Loucy (cell line): ENCODE results near the gene TSPEAR.

Experiments used
- H2AFZ ChIP-seq: fragments of 200-600 bp; sonication (generic); 2 replicates; pipeline ENCODE4 v1.6.0; 2016; ENCODE audit warnings: antibody characterized with exemption, mild to moderate bottlenecking, low read length, moderate library complexity
- H3F3A ChIP-seq: fragments of 200-600 bp; 2 replicates; pipeline ENCODE4 v1.6.0; 2016; ENCODE audit warnings: antibody characterized with exemption, low read depth, mild to moderate bottlenecking
- H3K27me3 ChIP-seq: fragments of 200-600 bp; sonication (generic); 2 replicates; pipeline ENCODE4 v1.6.1; 2014; ENCODE audit warnings: low read length, mild to moderate bottlenecking; ENCODE audit not compliant: insufficient read depth, poor library complexity, severe bottlenecking
- H3K36me3 ChIP-seq: fragments of 200-600 bp; sonication (generic); 2 replicates; pipeline ENCODE4 v1.6.1; 2016; ENCODE audit warnings: low read length; ENCODE audit not compliant: insufficient read depth
- H3K4me1 ChIP-seq: fragments of 200-600 bp; sonication (generic); 2 replicates; pipeline ENCODE4 v1.5.1; 2014; ENCODE audit warnings: low read length, mild to moderate bottlenecking; ENCODE audit not compliant: insufficient read depth, poor library complexity, severe bottlenecking
- H3K4me2 ChIP-seq: fragments of 200-600 bp; sonication (generic); 2 replicates; pipeline ENCODE4 v1.6.0; 2014; ENCODE audit warnings: antibody characterized with exemption, low read length, low read depth, mild to moderate bottlenecking; ENCODE audit not compliant: poor library complexity, severe bottlenecking
- H3K4me3 ChIP-seq: fragments of 200-600 bp; sonication (generic); 2 replicates; pipeline ENCODE4 v1.5.1; 2014; ENCODE audit warnings: low read length, mild to moderate bottlenecking, mixed read lengths; ENCODE audit not compliant: poor library complexity, severe bottlenecking
- H3K79me2 ChIP-seq: fragments of 200-600 bp; sonication (generic); 2 replicates; pipeline ENCODE4 v1.6.1; 2014; ENCODE audit warnings: low read length; ENCODE audit not compliant: insufficient read depth
- H3K9ac ChIP-seq: fragments of 200-600 bp; sonication (generic); 2 replicates; pipeline ENCODE4 v1.6.0; 2014; ENCODE audit warnings: mild to moderate bottlenecking, low read depth, low read length, moderate library complexity; ENCODE audit not compliant: poor library complexity, severe bottlenecking
- H3K9me2 ChIP-seq: fragments of 200-600 bp; sonication (generic); replicated peaks from 2 replicates; pipeline ENCODE4 v1.6.1; 2016; ENCODE audit warnings: low read depth, low read length, mixed read lengths
- H3K9me3 ChIP-seq: fragments of 200-600 bp; sonication (generic); 2 replicates; pipeline ENCODE4 v1.6.1; 2014; ENCODE audit warnings: mild to moderate bottlenecking, antibody characterized with exemption, low read length, low read depth; ENCODE audit not compliant: insufficient read depth
- H4K20me1 ChIP-seq: fragments of 200-600 bp; sonication (generic); 2 replicates; pipeline ENCODE4 v1.6.0; 2014; ENCODE audit warnings: antibody characterized with exemption, low read length, mild to moderate bottlenecking; ENCODE audit not compliant: insufficient read depth, poor library complexity, severe bottlenecking
- EZH2phosphoT487 ChIP-seq: fragments of 200-600 bp; IDR thresholded peaks from 2 replicates; pipeline ENCODE4 v1.6.1; 2018; ENCODE audit warnings: antibody characterized with exemption, mild to moderate bottlenecking, moderate library complexity, borderline replicate concordance
- TF ChIP-seq, protein P1 (sequence below): fragments of 200-600 bp; sonication (generic); conservative IDR thresholded peaks from 2 replicates; pipeline ENCODE4 v1.5.1; 2014; ENCODE audit warnings: mild to moderate bottlenecking, antibody characterized with exemption, low read length

The TSPEAR gene

DNA sequence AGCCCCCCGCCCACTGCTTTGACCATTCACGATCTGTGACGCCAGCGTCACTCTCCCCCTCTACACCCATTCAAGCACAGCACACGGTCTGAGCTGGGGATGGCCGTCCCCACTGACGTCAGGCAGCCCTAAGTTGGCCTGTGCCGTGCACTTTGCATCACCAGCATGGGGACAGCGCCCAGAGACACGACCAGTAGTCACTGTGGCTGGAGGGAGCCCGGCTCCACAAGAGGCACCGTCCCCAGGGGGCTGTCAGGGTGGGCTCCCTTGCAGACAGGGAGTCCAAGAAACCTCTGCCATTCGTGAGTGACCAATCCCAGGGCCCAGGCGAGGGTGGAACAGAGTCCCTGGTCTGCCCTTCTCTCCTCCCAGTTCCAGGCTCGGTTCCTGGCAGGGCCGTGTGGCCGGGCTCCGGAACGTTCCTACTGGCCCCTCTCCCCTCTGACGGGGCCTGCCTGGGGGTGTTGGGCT lies 97.2 kb downstream of the TSPEAR start:
- Histone ChIP-seq H3K4me3 (no peak overlapping the region), H4K20me1 (no peaks in the 10 kb centered on the region), H3K9me2 (no peaks in the 10 kb centered on the region), H3K4me1 (no peaks in the 10 kb centered on the region), H2AFZ (no peak overlapping the region), H3K36me3 (no peaks in the 10 kb centered on the region), H3K79me2 (no peaks in the 10 kb centered on the region), H3K4me2 (no peak overlapping the region), H3K27me3 (no peaks in the 10 kb centered on the region), H3K9me3 (peaks cover 11% of the 10 kb centered on the region; the same call in 1 of the 2 replicates), H3F3A (no peaks in the 10 kb centered on the region), H3K9ac (no peak overlapping the region)
- no peak for TF ChIP-seq EZH2phosphoT487
- TF ChIP-seq, protein P1, sequence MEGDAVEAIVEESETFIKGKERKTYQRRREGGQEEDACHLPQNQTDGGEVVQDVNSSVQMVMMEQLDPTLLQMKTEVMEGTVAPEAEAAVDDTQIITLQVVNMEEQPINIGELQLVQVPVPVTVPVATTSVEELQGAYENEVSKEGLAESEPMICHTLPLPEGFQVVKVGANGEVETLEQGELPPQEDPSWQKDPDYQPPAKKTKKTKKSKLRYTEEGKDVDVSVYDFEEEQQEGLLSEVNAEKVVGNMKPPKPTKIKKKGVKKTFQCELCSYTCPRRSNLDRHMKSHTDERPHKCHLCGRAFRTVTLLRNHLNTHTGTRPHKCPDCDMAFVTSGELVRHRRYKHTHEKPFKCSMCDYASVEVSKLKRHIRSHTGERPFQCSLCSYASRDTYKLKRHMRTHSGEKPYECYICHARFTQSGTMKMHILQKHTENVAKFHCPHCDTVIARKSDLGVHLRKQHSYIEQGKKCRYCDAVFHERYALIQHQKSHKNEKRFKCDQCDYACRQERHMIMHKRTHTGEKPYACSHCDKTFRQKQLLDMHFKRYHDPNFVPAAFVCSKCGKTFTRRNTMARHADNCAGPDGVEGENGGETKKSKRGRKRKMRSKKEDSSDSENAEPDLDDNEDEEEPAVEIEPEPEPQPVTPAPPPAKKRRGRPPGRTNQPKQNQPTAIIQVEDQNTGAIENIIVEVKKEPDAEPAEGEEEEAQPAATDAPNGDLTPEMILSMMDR = no peak

DNA sequence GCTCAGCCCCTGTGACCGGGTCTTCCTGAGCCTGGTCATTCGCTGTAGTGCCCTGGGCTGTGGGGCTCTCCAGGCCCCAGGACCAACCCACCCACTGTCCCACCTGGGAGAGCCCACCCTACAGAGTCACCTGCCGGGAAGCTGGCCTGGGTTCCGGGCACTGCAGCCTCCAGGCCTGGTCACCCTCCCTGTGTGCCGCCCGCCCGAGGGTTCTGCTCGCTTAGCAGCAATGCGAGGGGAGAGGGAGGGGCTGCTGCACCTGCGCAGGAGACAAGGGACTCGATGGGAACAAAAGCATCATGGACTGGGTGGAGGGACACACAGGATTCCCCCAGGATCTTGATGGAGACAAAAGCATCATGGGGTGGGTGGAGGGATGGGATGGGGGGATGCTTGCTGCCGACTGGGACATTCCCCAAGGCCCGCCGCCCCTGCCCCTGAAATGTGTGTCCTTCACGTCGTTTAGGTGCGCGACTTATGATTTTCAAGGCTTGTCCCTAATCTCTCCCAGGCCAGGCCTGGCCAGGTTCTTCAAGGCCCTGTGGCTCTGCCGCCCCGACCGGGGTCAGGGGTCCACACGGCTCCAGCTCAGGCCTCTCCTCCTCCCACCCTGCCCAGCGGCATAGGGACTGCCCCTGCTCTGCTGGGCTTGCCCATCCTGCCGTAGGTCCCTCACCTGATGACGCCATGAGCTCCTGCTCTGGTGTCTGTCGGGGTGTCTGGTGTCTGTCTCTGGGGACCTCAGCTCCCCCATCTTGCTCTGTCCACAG lies 97.8 kb downstream of the TSPEAR start:
- TF ChIP-seq, protein P1 = no peak
- TF ChIP-seq EZH2phosphoT487 = no peak
- Histone ChIP-seq H2AFZ (no peak overlapping the region), H3K4me2 (no peak overlapping the region), H3K9ac (no peak overlapping the region), H3K9me3 (peaks cover 13% of the 10 kb centered on the region; the same call in 1 of the 2 replicates), H3F3A (no peaks in the 10 kb centered on the region), H4K20me1 (no peaks in the 10 kb centered on the region), H3K79me2 (no peaks in the 10 kb centered on the region), H3K9me2 (no peaks in the 10 kb centered on the region), H3K4me1 (no peaks in the 10 kb centered on the region), H3K4me3 (no peak overlapping the region), H3K36me3 (no peaks in the 10 kb centered on the region), H3K27me3 (no peaks in the 10 kb centered on the region)

DNA sequence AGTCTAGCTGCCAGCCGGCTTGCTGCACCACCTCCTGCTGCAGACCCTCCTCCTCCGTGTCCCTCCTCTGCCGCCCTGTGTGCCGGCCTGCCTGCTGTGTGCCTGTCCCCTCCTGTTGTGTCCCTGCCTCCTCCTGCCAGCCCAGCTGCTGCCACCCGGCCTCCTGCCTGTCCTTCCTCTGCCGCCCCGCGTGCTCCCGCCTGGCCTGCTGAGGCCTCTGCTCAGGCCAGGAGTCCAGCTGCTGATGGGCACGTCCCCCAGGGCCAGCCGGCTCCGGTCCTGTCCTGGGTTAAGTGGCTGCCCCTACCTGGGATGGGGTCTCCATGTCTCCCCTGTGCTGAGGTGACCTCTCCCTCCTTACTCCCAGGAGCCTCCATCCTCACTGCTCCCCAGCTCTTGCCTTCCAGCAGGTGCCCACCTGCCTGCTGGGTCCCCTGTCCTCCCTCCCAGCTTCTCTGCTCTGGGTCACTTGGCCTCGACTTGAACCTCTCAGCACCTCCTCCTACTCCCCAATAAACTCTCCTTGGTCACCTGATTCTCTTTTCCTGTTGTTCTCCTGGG lies 98.6 kb downstream of the TSPEAR start:
- Histone ChIP-seq H3K4me2 (no peak overlapping the region), H4K20me1 (no peaks in the 10 kb centered on the region), H3K4me1 (no peaks in the 10 kb centered on the region), H3K9me2 (no peaks in the 10 kb centered on the region), H3K9ac (no peak overlapping the region), H3K4me3 (no peak overlapping the region), H2AFZ (no peak overlapping the region), H3K79me2 (no peaks in the 10 kb centered on the region), H3F3A (no peaks in the 10 kb centered on the region), H3K9me3 (peaks cover 13% of the 10 kb centered on the region; the same call in 1 of the 2 replicates), H3K27me3 (no peaks in the 10 kb centered on the region), H3K36me3 (no peaks in the 10 kb centered on the region)
- TF ChIP-seq, protein P1 = no peak
- TF ChIP-seq EZH2phosphoT487 = no peak
